ENCODE data around the gene CASP1. TPM values are rescaled to one million over a fixed set of nuclear protein-coding genes. Genes with fewer than 3 reads are reported as not detected.
"Not testable (repeated sequence)": the region's sequence is repeated elsewhere in the genome, so short reads cannot be mapped to it uniquely, and the experiment has no call there.

Gene CASP1
- total RNA-seq, 1 experiment from 2014 or later: not detected

- Histone ChIP-seq H2AK5ac (ENCODE audit: insufficient read length, low read length) (no peak overlapping the region), H2BK5ac (ENCODE audit: insufficient read length, low read length) (no peak overlapping the region), H3K23me2 (ENCODE audit: insufficient read length, low read depth, low read length, poor library complexity, severe bottlenecking) (no peaks in the 10 kb centered on the region), H3K79me1 (ENCODE audit: insufficient read depth, low read depth, low read length, poor library complexity, severe bottlenecking) (no peaks in the 10 kb centered on the region), H4K5ac (ENCODE audit: insufficient read length, low read depth, low read length) (no peak overlapping the region), H3K9ac (ENCODE audit: extremely low read depth, insufficient read length, low read length) (no peak overlapping the region), H3K4ac (ENCODE audit: low read depth, low read length) (no peak overlapping the region), H2AFZ (ENCODE audit: low read length) (no peak overlapping the region), H2BK12ac (ENCODE audit: insufficient read length, low read depth, low read length) (no peak overlapping the region), H4K20me1 (ENCODE audit: control insufficient read depth, insufficient read depth, insufficient read length) (no peaks in the 10 kb centered on the region), H4K8ac (replicated peaks; ENCODE audit: insufficient read length, low read depth, low read length) (no peak overlapping the region), H3K14ac (ENCODE audit: insufficient read depth, low read length) (no peak overlapping the region), H3K79me2 (ENCODE audit: insufficient read depth, low read length) (no peaks in the 10 kb centered on the region), H3T11ph (ENCODE audit: low read length) (no peak overlapping the region), H4K91ac (ENCODE audit: insufficient read length, low read depth, low read length) (no peak overlapping the region), H3K27ac (ENCODE audit: insufficient read length, low read depth, low read length) (no peak overlapping the region), H3K18ac (ENCODE audit: insufficient read length, low read depth, low read length) (no peak overlapping the region), H3K56ac (ENCODE audit: insufficient read length, low read depth, low read length) (no peak overlapping the region), H2BK20ac (ENCODE audit: low read depth, low read length, poor library complexity, severe bottlenecking) (no peak overlapping the region), H3K4me1 (ENCODE audit: insufficient read depth, low read length) (no peaks in the 10 kb centered on the region), H2BK120ac (ENCODE audit: low read depth, low read length, poor library complexity, severe bottlenecking) (no peak overlapping the region), H3K9me3 (ENCODE audit: control insufficient read depth, low read depth, low read length) (no peaks in the 10 kb centered on the region), H3K4me2 (ENCODE audit: insufficient read depth, insufficient read length, low read length) (no peak overlapping the region), H2BK15ac (ENCODE audit: low read depth, low read length) (no peak overlapping the region), H3K23ac (ENCODE audit: insufficient read length, low read depth, low read length) (no peak overlapping the region), H3K27me3 (ENCODE audit: insufficient read depth, low read length) (no peaks in the 10 kb centered on the region)
- no peak overlapping the region for H3K27ac Mint-ChIP-seq
- no peak for TF ChIP-seq CTCF (conservative IDR thresholded peaks at IDR 0.05)
- H3K27me3 Mint-ChIP-seq (ENCODE audit: low read depth): no peaks in the 10 kb centered on the region
- DNase-seq: no peak
- WGBS (ENCODE audit: extremely low coverage, insufficient read length, low lambda C conversion rate): no CpG with 5 or more reads among the region's 2 CpGs
- H3K4me3 Mint-ChIP-seq: no peak overlapping the region
- H3K4me1 Mint-ChIP-seq: no peaks in the 10 kb centered on the region
- peaks cover 2 to 9% (median 5%) of the 10 kb centered on the region in 3 experiments; a peak in 4 of 7 replicates for H3K36me3 Mint-ChIP-seq (ENCODE audit: insufficient read depth in 1 of 3, low read depth in 3 of 3)
- no peaks in the 10 kb centered on the region; a peak in 2 of 5 replicates for H3K9me3 Mint-ChIP-seq
Observed at GRCh38 chr11:105040703-105041102, 5.8 kb upstream of the CASP1 start.

- not testable (repeated sequence) for H3K14ac ChIP-seq (ENCODE audit: insufficient read depth, low read length); H3K23ac ChIP-seq (ENCODE audit: insufficient read length, low read depth, low read length); H3K4me2 ChIP-seq (ENCODE audit: insufficient read depth, insufficient read length, low read length); H2BK120ac ChIP-seq (ENCODE audit: low read depth, low read length, poor library complexity, severe bottlenecking); H3K27ac ChIP-seq (ENCODE audit: insufficient read length, low read depth, low read length); H2BK20ac ChIP-seq (ENCODE audit: low read depth, low read length, poor library complexity, severe bottlenecking); H3K27me3 Mint-ChIP-seq (ENCODE audit: low read depth); H4K8ac ChIP-seq (replicated peaks; ENCODE audit: insufficient read length, low read depth, low read length); DNase-seq; H3K23me2 ChIP-seq (ENCODE audit: insufficient read length, low read depth, low read length, poor library complexity, severe bottlenecking); H3K56ac ChIP-seq (ENCODE audit: insufficient read length, low read depth, low read length); H3K27ac Mint-ChIP-seq; H2BK15ac ChIP-seq (ENCODE audit: low read depth, low read length); H2AFZ ChIP-seq (ENCODE audit: low read length); H3K9ac ChIP-seq (ENCODE audit: extremely low read depth, insufficient read length, low read length); H3K79me1 ChIP-seq (ENCODE audit: insufficient read depth, low read depth, low read length, poor library complexity, severe bottlenecking); H3K36me3 Mint-ChIP-seq (ENCODE audit: insufficient read depth in 1 of 3, low read depth in 3 of 3); H3K4ac ChIP-seq (ENCODE audit: low read depth, low read length); H4K5ac ChIP-seq (ENCODE audit: insufficient read length, low read depth, low read length); H3K4me1 ChIP-seq (ENCODE audit: insufficient read depth, low read length); H4K91ac ChIP-seq (ENCODE audit: insufficient read length, low read depth, low read length); H3K18ac ChIP-seq (ENCODE audit: insufficient read length, low read depth, low read length); H2BK12ac ChIP-seq (ENCODE audit: insufficient read length, low read depth, low read length); H2AK5ac ChIP-seq (ENCODE audit: insufficient read length, low read length); H3K4me1 Mint-ChIP-seq; H3K79me2 ChIP-seq (ENCODE audit: insufficient read depth, low read length); H3T11ph ChIP-seq (ENCODE audit: low read length); H3K4me3 Mint-ChIP-seq; H2BK5ac ChIP-seq (ENCODE audit: insufficient read length, low read length); H4K20me1 ChIP-seq (ENCODE audit: control insufficient read depth, insufficient read depth, insufficient read length); H3K9me3 ChIP-seq (ENCODE audit: control insufficient read depth, low read depth, low read length); H3K9me3 Mint-ChIP-seq; H3K27me3 ChIP-seq (ENCODE audit: insufficient read depth, low read length)
- WGBS (ENCODE audit: extremely low coverage, insufficient read length, low lambda C conversion rate): no CpG with 5 or more reads among the region's 2 CpGs
Observed at GRCh38 chr11:105034388-105034787, 556 bp downstream of the CASP1 start.

All from H9 (cell line).